AG09319 (cell line): Measurements from ENCODE around the gene ITGB3.

Experiments used
- DNase-seq: peaks from one replicate; pipeline ENCODE4 v3.0.0-alpha.2; 2010; ENCODE audit warnings: low read depth; ENCODE audit errors: extremely low read depth
- CTCF ChIP-seq: IDR thresholded peaks from 2 replicates; pipeline ENCODE4 v1.5.1; 2011; ENCODE audit warnings: low read depth, mild to moderate bottlenecking, inconsistent platforms, low read length, moderate library complexity

Gene ITGB3

GRCh38 chr17:47240806-47241205, 12.8 kb upstream of the ITGB3 start:
- no peak for DNase-seq
- TF ChIP-seq CTCF: no peak

GRCh38 chr17:47242648-47243047, 11.0 kb upstream of the ITGB3 start:
- no peak for DNase-seq
- no peak for TF ChIP-seq CTCF

GRCh38 chr17:47243737-47244598, 9.7 kb upstream of the ITGB3 start:
- DNase-seq: no peak
- no peak for TF ChIP-seq CTCF

- no peak for DNase-seq
Observed at GRCh38 chr17:47244697-47245096, 8.9 kb upstream of the ITGB3 start.

GRCh38 chr17:47246120-47246519, 7.5 kb upstream of the ITGB3 start:
- DNase-seq: no peak
- peak; percentile 4 for TF ChIP-seq CTCF

More at GRCh38 chr17:47244697-47245096, 8.9 kb upstream of the ITGB3 start:
- no peak for TF ChIP-seq CTCF

GRCh38 chr17:47250855-47251254, 2.8 kb upstream of the ITGB3 start:
- no peak for DNase-seq
- TF ChIP-seq CTCF: no peak

- TF ChIP-seq CTCF: no peak
- DNase-seq: no peak
Observed at GRCh38 chr17:47251421-47251940, 2.1 kb upstream of the ITGB3 start.
